ENCODE data around the gene PNMA6E. TPM values are rescaled to one million over a fixed set of nuclear protein-coding genes. Genes with fewer than 3 reads are reported as not detected.
"Not testable (repeated sequence)": the region's sequence is repeated elsewhere in the genome, so short reads cannot be mapped to it uniquely, and the experiment has no call there.

Gene PNMA6E
- total and polyA plus RNA-seq, 2 of the 13 experiments (the other 11 are each of a cell fraction or from before 2014, with no cell fraction given), result not detected

DNA sequence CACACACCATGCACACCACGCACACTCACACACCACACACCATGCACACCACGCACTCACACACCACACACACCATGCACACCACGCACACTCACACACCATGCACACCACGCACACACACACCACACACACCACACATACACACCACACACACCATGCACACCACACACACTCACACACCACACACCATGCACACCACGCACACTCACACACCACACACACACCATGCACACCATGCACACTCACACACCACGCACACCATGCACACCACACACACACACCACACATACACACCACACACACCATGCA is 11.7 kb downstream of the PNMA6E start:
- DNase-seq (ENCODE audit: low spot score); in situ Hi-C loops (cut with HindIII; ENCODE audit: extremely low pct_ligation_motif_present, low pct_unique_long_range_greater_than_20kb); H3K4me2 ChIP-seq (ENCODE audit: low read depth, low read length); ATAC-seq; CTCF ChIA-PET (ENCODE audit: low intra/inter-chr PET ratio, low total read pairs); FAIRE-seq; intact Hi-C loops (cut with micrococcal nuclease; ENCODE audit: unreplicated experiment); H3K36me3 ChIP-seq (replicated peaks in 1 of 2; ENCODE audit: control insufficient read depth in 1 of 2, insufficient read depth in 2 of 2, low read length in 2 of 2); H3K9me3 ChIP-seq (ENCODE audit: low read length); H3K4me1 ChIP-seq (ENCODE audit: insufficient read depth, low read length); POLR2A ChIA-PET; H2AFZ ChIP-seq (ENCODE audit: low read length); H3K4me3 ChIP-seq (replicated peaks in 1 of 3; ENCODE audit: insufficient read depth in 1 of 3, low read depth in 2 of 3, low read length in 3 of 3); H3K27me3 ChIP-seq (ENCODE audit: control insufficient read depth in 1 of 2, insufficient read depth in 2 of 2, low read length in 2 of 2); H3K9ac ChIP-seq (ENCODE audit: insufficient read depth, low read depth, low read length); H3K79me2 ChIP-seq (ENCODE audit: insufficient read depth, low read length); H3K27ac ChIP-seq (ENCODE audit: extremely low read length, insufficient read depth, low read length); BruUV-seq (replicated peaks); H4K20me1 ChIP-seq (ENCODE audit: insufficient read depth, low read length): not testable (repeated sequence)
- WGBS (ENCODE audit: low lambda C conversion rate), result 96% methylated on average over 6 of the region's 6 CpGs
- TF ChIP-seq, protein P1, sequence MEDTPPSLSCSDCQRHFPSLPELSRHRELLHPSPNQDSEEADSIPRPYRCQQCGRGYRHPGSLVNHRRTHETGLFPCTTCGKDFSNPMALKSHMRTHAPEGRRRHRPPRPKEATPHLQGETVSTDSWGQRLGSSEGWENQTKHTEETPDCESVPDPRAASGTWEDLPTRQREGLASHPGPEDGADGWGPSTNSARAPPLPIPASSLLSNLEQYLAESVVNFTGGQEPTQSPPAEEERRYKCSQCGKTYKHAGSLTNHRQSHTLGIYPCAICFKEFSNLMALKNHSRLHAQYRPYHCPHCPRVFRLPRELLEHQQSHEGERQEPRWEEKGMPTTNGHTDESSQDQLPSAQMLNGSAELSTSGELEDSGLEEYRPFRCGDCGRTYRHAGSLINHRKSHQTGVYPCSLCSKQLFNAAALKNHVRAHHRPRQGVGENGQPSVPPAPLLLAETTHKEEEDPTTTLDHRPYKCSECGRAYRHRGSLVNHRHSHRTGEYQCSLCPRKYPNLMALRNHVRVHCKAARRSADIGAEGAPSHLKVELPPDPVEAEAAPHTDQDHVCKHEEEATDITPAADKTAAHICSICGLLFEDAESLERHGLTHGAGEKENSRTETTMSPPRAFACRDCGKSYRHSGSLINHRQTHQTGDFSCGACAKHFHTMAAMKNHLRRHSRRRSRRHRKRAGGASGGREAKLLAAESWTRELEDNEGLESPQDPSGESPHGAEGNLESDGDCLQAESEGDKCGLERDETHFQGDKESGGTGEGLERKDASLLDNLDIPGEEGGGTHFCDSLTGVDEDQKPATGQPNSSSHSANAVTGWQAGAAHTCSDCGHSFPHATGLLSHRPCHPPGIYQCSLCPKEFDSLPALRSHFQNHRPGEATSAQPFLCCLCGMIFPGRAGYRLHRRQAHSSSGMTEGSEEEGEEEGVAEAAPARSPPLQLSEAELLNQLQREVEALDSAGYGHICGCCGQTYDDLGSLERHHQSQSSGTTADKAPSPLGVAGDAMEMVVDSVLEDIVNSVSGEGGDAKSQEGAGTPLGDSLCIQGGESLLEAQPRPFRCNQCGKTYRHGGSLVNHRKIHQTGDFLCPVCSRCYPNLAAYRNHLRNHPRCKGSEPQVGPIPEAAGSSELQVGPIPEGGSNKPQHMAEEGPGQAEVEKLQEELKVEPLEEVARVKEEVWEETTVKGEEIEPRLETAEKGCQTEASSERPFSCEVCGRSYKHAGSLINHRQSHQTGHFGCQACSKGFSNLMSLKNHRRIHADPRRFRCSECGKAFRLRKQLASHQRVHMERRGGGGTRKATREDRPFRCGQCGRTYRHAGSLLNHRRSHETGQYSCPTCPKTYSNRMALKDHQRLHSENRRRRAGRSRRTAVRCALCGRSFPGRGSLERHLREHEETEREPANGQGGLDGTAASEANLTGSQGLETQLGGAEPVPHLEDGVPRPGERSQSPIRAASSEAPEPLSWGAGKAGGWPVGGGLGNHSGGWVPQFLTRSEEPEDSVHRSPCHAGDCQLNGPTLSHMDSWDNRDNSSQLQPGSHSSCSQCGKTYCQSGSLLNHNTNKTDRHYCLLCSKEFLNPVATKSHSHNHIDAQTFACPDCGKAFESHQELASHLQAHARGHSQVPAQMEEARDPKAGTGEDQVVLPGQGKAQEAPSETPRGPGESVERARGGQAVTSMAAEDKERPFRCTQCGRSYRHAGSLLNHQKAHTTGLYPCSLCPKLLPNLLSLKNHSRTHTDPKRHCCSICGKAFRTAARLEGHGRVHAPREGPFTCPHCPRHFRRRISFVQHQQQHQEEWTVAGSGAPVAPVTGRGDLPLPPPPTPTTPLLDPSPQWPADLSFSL (CRISPR knock-in tag; IDR thresholded peaks at IDR 0.05), result peak; percentile 59

Data from HepG2 (cell line).